PC-9 (cell line): ENCODE results near the gene TRAM2. TPM values are rescaled to one million over a fixed set of nuclear protein-coding genes. Genes with fewer than 3 reads are reported as not detected.

Experiments used
- BruUV-seq: library from RNA; stranded (reverse); fragments of 400-500 nt; replicated peaks from 2 replicates; lab custom pipeline; 2021; lab: Mats Ljungman, UMichigan
- CTCF ChIA-PET: fragments of 300-600 bp; sonication (Branson Sonifier 250); formaldehyde crosslinking; loops from one replicate; lab custom pipeline; 2022; ENCODE audit warnings: antibody characterized with exemption; lab: Charles Lee
- POLR2A ChIA-PET: fragments of 300-600 bp; sonication (Branson Sonifier 250); formaldehyde crosslinking; loops from one replicate; lab custom pipeline; 2022; ENCODE audit warnings: antibody characterized with exemption; ENCODE audit not compliant: unreplicated experiment; lab: Charles Lee
- DNase-seq, 2 experiments: peaks; one replicate each; pipeline versions ENCODE4 v3.0.0 to v3.0.0-alpha.2; 2015 to 2022; ENCODE audit warnings: mixed read lengths in 1 of 2
- H2AFZ ChIP-seq: fragments of 200-600 bp; sonication (generic); 2 replicates; pipeline ENCODE4 v1.8.1; 2017; ENCODE audit warnings: antibody characterized with exemption
- H3F3A ChIP-seq: fragments of 200-600 bp; sonication (generic); 2 replicates; pipeline ENCODE4 v1.8.1; 2017; ENCODE audit warnings: antibody characterized with exemption, mild to moderate bottlenecking, low read depth; ENCODE audit not compliant: insufficient read depth
- H3K27ac ChIP-seq: fragments of 200-600 bp; sonication (generic); 2 replicates; pipeline ENCODE4 v1.6.1; 2016; ENCODE audit warnings: mixed run types
- H3K27me3 ChIP-seq: fragments of 200-600 bp; sonication (generic); 2 replicates; pipeline ENCODE4 v1.6.1; 2016; ENCODE audit warnings: low read depth, mixed run types; ENCODE audit not compliant: insufficient read depth
- H3K36me3 ChIP-seq: fragments of 200-600 bp; sonication (generic); 2 replicates; pipeline ENCODE4 v1.6.1; 2016; ENCODE audit warnings: low read depth, mixed run types
- H3K4me1 ChIP-seq: fragments of 200-600 bp; sonication (generic); replicated peaks from 2 replicates; pipeline ENCODE4 v1.6.1; 2016; ENCODE audit warnings: mixed run types; ENCODE audit not compliant: insufficient read depth
- H3K4me2 ChIP-seq: fragments of 200-600 bp; sonication (generic); 2 replicates; pipeline ENCODE4 v1.6.1; 2017; ENCODE audit warnings: mixed run types
- H3K4me3 ChIP-seq: fragments of 200-600 bp; sonication (generic); 2 replicates; pipeline ENCODE4 v1.6.1; 2016; ENCODE audit warnings: mixed run types
- H3K79me2 ChIP-seq: fragments of 200-600 bp; sonication (generic); 2 replicates; pipeline ENCODE4 v1.6.1; 2017; ENCODE audit warnings: low read depth, mixed run types
- H3K9me2 ChIP-seq: fragments of 200-600 bp; sonication (generic); 2 replicates; pipeline ENCODE4 v1.8.1; 2017; ENCODE audit warnings: mild to moderate bottlenecking; ENCODE audit not compliant: insufficient read depth
- H3K9me3 ChIP-seq: fragments of 200-600 bp; sonication (generic); 2 replicates; pipeline ENCODE4 v1.8.1; 2016; ENCODE audit warnings: low read depth; ENCODE audit not compliant: insufficient read depth
- H4K20me1 ChIP-seq: fragments of 200-600 bp; sonication (generic); 2 replicates; pipeline ENCODE4 v1.8.1; 2017; ENCODE audit not compliant: insufficient read depth
- CTCF ChIP-seq: fragments of 200-600 bp; sonication (generic); conservative IDR thresholded peaks from 2 replicates; pipeline ENCODE4 v1.6.1; 2017; ENCODE audit warnings: mixed run types, antibody characterized with exemption, mild to moderate bottlenecking, moderate library complexity
- EZH2 ChIP-seq: fragments of 200-600 bp; sonication (generic); IDR thresholded peaks from 2 replicates; pipeline ENCODE4 v1.8.0; 2017; ENCODE audit warnings: antibody characterized with exemption, low read depth
- intact Hi-C: fragments of 100-400 bp; cut with micrococcal nuclease; formaldehyde crosslinking; loops from one replicate; pipeline ENCODE4 v1.10.0; 2022; ENCODE audit not compliant: unreplicated experiment
- total RNA-seq: library from RNA; stranded (reverse); gene quantifications from 2 replicates; pipeline ENCODE4 v1.2.3, GENCODE V29; 2021

Gene TRAM2
- total RNA-seq, 1 experiment from 2014 or later, result 40.9 TPM

GRCh38 chr6:52531834-52532233 lies 45.0 kb downstream of the TRAM2 start:
- no peaks in the 10 kb centered on the region for H3K27me3 ChIP-seq
- no peaks in the 10 kb centered on the region for H3K79me2 ChIP-seq
- intact Hi-C loops, result no loop called here
- no TSS peak for BruUV-seq
- TF ChIP-seq EZH2, result no peak
- TF ChIP-seq CTCF, result no peak
- H4K20me1 ChIP-seq, result no peaks in the 10 kb centered on the region
- ChIA-PET POLR2A (no interaction called here), CTCF (no interaction called here)
- no peaks in the 10 kb centered on the region for H3K36me3 ChIP-seq
- H2AFZ ChIP-seq, result no peak overlapping the region
- H3K9me2 ChIP-seq, result no peaks in the 10 kb centered on the region
- H3F3A ChIP-seq, result no peaks in the 10 kb centered on the region; the same call in 1 of the 2 replicates
- DNase-seq, result no peak
- H3K4me2 ChIP-seq, result no peak overlapping the region
- H3K4me1 ChIP-seq, result no peaks in the 10 kb centered on the region
- no peak overlapping the region for H3K4me3 ChIP-seq
- no peak overlapping the region for H3K27ac ChIP-seq
- H3K9me3 ChIP-seq, result no peaks in the 10 kb centered on the region

- no TSS peak for BruUV-seq
- CTCF ChIA-PET, result no interaction called here
- Histone ChIP-seq H3F3A (no peaks in the 10 kb centered on the region; the same call in 1 of the 2 replicates), H3K27ac (no peak overlapping the region), H3K9me2 (no peaks in the 10 kb centered on the region), H3K4me2 (no peak overlapping the region), H3K79me2 (no peaks in the 10 kb centered on the region), H3K4me3 (no peak overlapping the region), H3K4me1 (no peaks in the 10 kb centered on the region), H3K9me3 (no peaks in the 10 kb centered on the region), H4K20me1 (no peaks in the 10 kb centered on the region), H3K27me3 (no peaks in the 10 kb centered on the region), H2AFZ (no peak overlapping the region), H3K36me3 (no peaks in the 10 kb centered on the region)
- intact Hi-C loops, result no loop called here
- TF ChIP-seq CTCF (no peak), EZH2 (no peak)
- DNase-seq, result no peak
- POLR2A ChIA-PET, result no interaction called here
These were observed 45.5 kb downstream of the TRAM2 start for GRCh38 chr6:52531396-52531795.

- CTCF ChIA-PET, result no interaction called here
- no peak overlapping the region for H3K4me3 ChIP-seq
- no TSS peak for BruUV-seq
- H4K20me1 ChIP-seq, result no peaks in the 10 kb centered on the region
- H3F3A ChIP-seq, result no peaks in the 10 kb centered on the region
- intact Hi-C loops, result no loop called here
- H3K27me3 ChIP-seq, result no peaks in the 10 kb centered on the region
- no peak overlapping the region for H3K27ac ChIP-seq
- H2AFZ ChIP-seq, result no peak overlapping the region
- no peak for TF ChIP-seq CTCF
- TF ChIP-seq EZH2, result no peak
- POLR2A ChIA-PET, result no interaction called here
- H3K9me2 ChIP-seq, result no peaks in the 10 kb centered on the region
- H3K4me2 ChIP-seq, result no peak overlapping the region
- no peaks in the 10 kb centered on the region for H3K9me3 ChIP-seq
- no peaks in the 10 kb centered on the region for H3K79me2 ChIP-seq
- H3K4me1 ChIP-seq, result no peaks in the 10 kb centered on the region
- DNase-seq, result no peak
- no peaks in the 10 kb centered on the region for H3K36me3 ChIP-seq
These were observed 46.5 kb downstream of the TRAM2 start for GRCh38 chr6:52530351-52530750.
